Smooth muscle cell (in vitro differentiated cells): Measurements from ENCODE around the gene EHD1. TPM values are rescaled to one million over a fixed set of nuclear protein-coding genes. Genes with fewer than 3 reads are reported as not detected.

ENCODE experiments used
- DNase-seq: peaks from one replicate; lab custom pipeline; 2025; ENCODE audit not compliant: unreplicated experiment; lab: John Stamatoyannopoulos, UW
- H2AFZ ChIP-seq: fragments of 200-600 bp; sonication (generic); 2 replicates; pipeline ENCODE4 v1.6.0; 2016; ENCODE audit warnings: antibody characterized with exemption, low read depth, mild to moderate bottlenecking
- H3F3A ChIP-seq: fragments of 200-600 bp; sonication (generic); 2 replicates; pipeline ENCODE4 v1.6.0; 2017; ENCODE audit warnings: antibody characterized with exemption, low read depth
- H3K27ac ChIP-seq: fragments of 200-600 bp; sonication (generic); 2 replicates; pipeline ENCODE4 v1.5.1; 2016; ENCODE audit warnings: low read depth, mild to moderate bottlenecking
- H3K27me3 ChIP-seq: fragments of 200-600 bp; sonication (generic); 2 replicates; pipeline ENCODE4 v1.6.1; 2016; ENCODE audit warnings: low read depth, mild to moderate bottlenecking
- H3K36me3 ChIP-seq: fragments of 200-600 bp; sonication (generic); 2 replicates; pipeline ENCODE4 v1.5.1; 2016; ENCODE audit warnings: low read depth
- H3K4me1 ChIP-seq: fragments of 200-600 bp; sonication (generic); 2 replicates; pipeline ENCODE4 v1.5.1; 2016; ENCODE audit warnings: low read depth
- H3K4me2 ChIP-seq: fragments of 200-600 bp; sonication (generic); 2 replicates; pipeline ENCODE4 v1.6.0; 2016; ENCODE audit warnings: mild to moderate bottlenecking
- H3K4me3 ChIP-seq: fragments of 200-600 bp; sonication (generic); 2 replicates; pipeline ENCODE4 v1.5.1; 2016; ENCODE audit warnings: mild to moderate bottlenecking
- H3K79me2 ChIP-seq: fragments of 200-600 bp; sonication (generic); 2 replicates; pipeline ENCODE4 v1.6.0; 2016; ENCODE audit warnings: low read depth, mild to moderate bottlenecking
- H3K9ac ChIP-seq: fragments of 200-600 bp; sonication (generic); 2 replicates; pipeline ENCODE4 v1.6.0; 2016; ENCODE audit warnings: low read depth
- H3K9me3 ChIP-seq: fragments of 200-600 bp; sonication (generic); replicated peaks from 2 replicates; pipeline ENCODE4 v1.5.1; 2016; ENCODE audit warnings: low read depth
- H4K20me1 ChIP-seq: fragments of 200-600 bp; sonication (generic); 2 replicates; pipeline ENCODE4 v1.6.0; 2016; ENCODE audit warnings: low read depth
- WGBS: methylation state at CpG from one replicate; pipeline ENCODE4 v1.1.7; 2016; ENCODE audit warnings: low lambda C conversion rate; 5-methylcytosine and 5-hydroxymethylcytosine counted together
- polyA plus RNA-seq: library from polyadenylated mRNA; unstranded; fragments of >200 nt; fragmentation: Nextera tagmentation; extraction: Ambion mirVana; gene quantifications from 2 replicates; pipeline ENCODE4 v1.2.1, GENCODE V29; 2016
- total RNA-seq: library from RNA; depleted of rRNA; stranded (reverse); fragments of >200 nt; gene quantifications from 2 replicates; pipeline ENCODE4 v1.2.3, GENCODE V29; 2014
- TF ChIP-seq, protein P1 (sequence below): fragments of 200-600 bp; sonication (generic); IDR thresholded peaks from 2 replicates; pipeline ENCODE4 v1.5.1; 2017; ENCODE audit warnings: borderline replicate concordance, mild to moderate bottlenecking, antibody characterized with exemption; ENCODE audit not compliant: insufficient read depth, poor library complexity, severe bottlenecking

EHD1 gene
- total and polyA plus RNA-seq, 2 experiments from 2014 or later = 42.8 to 59.8 TPM

DNA sequence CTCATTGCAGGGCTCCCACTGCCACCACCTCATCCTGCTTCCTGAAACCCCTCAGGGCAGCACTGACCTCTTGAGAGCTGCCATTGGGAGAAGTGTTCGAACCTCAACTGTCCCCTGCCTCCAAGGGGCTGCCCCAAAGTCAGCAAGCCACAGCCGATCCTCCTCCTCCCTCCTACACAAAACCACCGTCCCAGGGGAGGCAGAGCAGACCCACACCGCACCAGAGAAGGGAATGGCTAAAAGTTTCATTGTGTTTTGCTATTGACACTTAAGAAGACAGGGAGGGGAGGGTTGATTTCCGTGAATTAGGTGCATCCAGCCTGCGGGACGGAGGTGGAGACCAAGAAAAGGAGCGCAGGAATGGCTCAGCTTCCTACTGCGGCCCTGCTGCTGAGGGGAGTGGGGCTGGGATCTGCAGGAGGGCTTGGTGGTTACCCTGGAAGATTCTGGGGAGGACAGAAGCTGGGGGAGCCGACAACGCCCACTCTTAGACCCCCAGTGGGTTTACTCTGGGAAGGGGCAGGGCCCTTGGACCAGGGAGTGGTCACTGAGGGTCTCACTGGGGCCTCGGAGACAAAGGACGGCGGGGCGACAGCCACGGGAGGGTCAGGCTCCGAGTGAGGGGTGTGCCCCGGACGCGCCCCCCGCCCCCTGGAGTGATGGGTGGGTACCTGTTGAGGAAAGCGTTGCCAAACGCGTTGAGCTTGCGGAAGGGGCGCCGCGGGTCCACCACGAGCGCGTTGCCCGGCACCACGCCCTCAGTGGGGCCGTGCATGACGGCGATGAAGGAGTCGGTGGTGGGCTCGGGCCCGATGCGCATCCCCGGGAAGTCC lies 815 bp downstream of the EHD1 start:
- no peak overlapping the region for H2AFZ ChIP-seq
- H3K36me3 ChIP-seq = no peaks in the 10 kb centered on the region
- peak overlapping the region; percentile 70 for H3K27ac ChIP-seq
- no peaks in the 10 kb centered on the region for H3K27me3 ChIP-seq
- peaks cover 47% of the 10 kb centered on the region for H4K20me1 ChIP-seq
- peaks cover 4% of the 10 kb centered on the region for H3F3A ChIP-seq
- TF ChIP-seq, protein P1, sequence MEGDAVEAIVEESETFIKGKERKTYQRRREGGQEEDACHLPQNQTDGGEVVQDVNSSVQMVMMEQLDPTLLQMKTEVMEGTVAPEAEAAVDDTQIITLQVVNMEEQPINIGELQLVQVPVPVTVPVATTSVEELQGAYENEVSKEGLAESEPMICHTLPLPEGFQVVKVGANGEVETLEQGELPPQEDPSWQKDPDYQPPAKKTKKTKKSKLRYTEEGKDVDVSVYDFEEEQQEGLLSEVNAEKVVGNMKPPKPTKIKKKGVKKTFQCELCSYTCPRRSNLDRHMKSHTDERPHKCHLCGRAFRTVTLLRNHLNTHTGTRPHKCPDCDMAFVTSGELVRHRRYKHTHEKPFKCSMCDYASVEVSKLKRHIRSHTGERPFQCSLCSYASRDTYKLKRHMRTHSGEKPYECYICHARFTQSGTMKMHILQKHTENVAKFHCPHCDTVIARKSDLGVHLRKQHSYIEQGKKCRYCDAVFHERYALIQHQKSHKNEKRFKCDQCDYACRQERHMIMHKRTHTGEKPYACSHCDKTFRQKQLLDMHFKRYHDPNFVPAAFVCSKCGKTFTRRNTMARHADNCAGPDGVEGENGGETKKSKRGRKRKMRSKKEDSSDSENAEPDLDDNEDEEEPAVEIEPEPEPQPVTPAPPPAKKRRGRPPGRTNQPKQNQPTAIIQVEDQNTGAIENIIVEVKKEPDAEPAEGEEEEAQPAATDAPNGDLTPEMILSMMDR = no peak
- peaks cover 16% of the 10 kb centered on the region for H3K4me1 ChIP-seq
- peak overlapping the region; percentile 99 for H3K4me2 ChIP-seq
- no peaks in the 10 kb centered on the region for H3K9me3 ChIP-seq
- no peak for DNase-seq
- H3K4me3 ChIP-seq = peak overlapping the region; percentile 83
- peaks cover 54% of the 10 kb centered on the region for H3K79me2 ChIP-seq
- WGBS = 1% methylated on average over 40 of the region's 41 CpGs
- H3K9ac ChIP-seq = peak overlapping the region; percentile 85

DNA sequence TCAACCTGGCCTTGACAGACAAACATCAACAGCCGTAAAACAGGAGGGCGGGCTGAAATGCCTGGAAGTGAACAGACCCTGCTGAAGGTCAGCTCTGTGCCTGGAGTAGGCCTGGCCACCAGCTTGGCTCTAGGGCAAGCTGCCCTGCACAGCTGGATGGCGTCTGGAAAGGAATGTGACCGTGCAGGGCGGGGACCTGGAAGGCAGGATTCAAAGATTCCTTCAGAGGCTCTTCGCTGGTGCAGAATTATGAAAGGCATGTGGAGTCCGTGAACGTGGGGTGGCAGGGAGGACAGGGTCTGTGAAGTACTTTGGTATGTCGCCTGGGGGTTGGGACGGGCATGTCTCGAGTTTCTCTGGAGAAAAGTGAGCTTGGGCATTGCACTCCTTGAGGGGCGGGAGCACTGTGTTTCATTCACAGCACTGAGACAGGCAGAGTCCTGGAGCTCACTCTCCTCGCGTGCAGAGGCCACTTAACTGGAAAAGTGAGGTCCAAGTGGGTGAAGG lies 1.5 kb downstream of the EHD1 start:
- DNase-seq = no peak
- Histone ChIP-seq H3K27me3 (no peaks in the 10 kb centered on the region), H2AFZ (no peak overlapping the region), H3K36me3 (no peaks in the 10 kb centered on the region), H3K79me2 (peaks cover 61% of the 10 kb centered on the region), H3K9ac (peak overlapping the region; percentile 85), H3K9me3 (no peaks in the 10 kb centered on the region), H3K27ac (peak overlapping the region; percentile 70), H3F3A (peaks cover 4% of the 10 kb centered on the region), H3K4me2 (peak overlapping the region; percentile 99), H3K4me1 (peaks cover 16% of the 10 kb centered on the region), H4K20me1 (peaks cover 54% of the 10 kb centered on the region), H3K4me3 (peak overlapping the region; percentile 83)
- TF ChIP-seq, protein P1 = no peak
- WGBS = 10% methylated on average over 14 of the region's 14 CpGs

DNA sequence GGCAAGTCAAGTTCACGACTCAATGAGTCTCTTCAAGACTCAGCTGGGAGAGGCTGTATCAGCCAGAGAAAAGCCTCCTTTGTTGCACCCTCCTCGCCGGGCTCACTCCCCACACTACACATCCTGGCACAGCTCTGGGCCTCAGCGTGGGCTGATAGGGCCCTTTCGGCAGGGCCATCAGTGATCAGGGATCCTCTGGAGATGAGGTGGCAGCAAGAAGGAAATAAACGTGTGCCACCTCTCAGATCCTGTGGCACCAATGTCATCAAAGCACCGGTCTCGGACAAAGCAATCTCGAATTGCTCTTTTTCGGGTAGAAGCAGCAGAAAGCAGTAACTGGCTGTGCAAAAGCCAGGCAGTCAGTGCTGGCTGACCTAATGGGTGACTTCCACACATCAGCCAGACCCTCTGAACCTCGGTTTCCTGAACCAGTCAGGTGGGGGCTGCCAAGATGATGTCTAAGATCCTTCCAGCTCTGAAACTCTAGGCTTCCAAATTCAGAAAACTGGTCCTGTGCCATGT lies 2.1 kb downstream of the EHD1 start:
- TF ChIP-seq, protein P1 = no peak
- H3K9me3 ChIP-seq = no peaks in the 10 kb centered on the region
- H3F3A ChIP-seq = peaks cover 4% of the 10 kb centered on the region
- no peaks in the 10 kb centered on the region for H3K36me3 ChIP-seq
- H3K9ac ChIP-seq = peak overlapping the region; percentile 23
- H3K4me3 ChIP-seq = peak overlapping the region; percentile 83
- H3K4me1 ChIP-seq = peaks cover 16% of the 10 kb centered on the region
- H3K27me3 ChIP-seq = no peaks in the 10 kb centered on the region
- H2AFZ ChIP-seq = no peak overlapping the region
- H3K4me2 ChIP-seq = peak overlapping the region; percentile 99
- H3K79me2 ChIP-seq = peaks cover 67% of the 10 kb centered on the region
- H4K20me1 ChIP-seq = peaks cover 60% of the 10 kb centered on the region
- peak overlapping the region; percentile 70 for H3K27ac ChIP-seq
- WGBS = 72% methylated on average over 11 of the region's 11 CpGs
- DNase-seq = no peak
